GM19351 (cell line): Measurements from ENCODE around the gene TIFAB.

ENCODE experiments used
- ATAC-seq: cut with Tn5 transposase; IDR thresholded peaks from one replicate; pipeline ENCODE4 v1.9.1; 2021; ENCODE audit warnings: mild to moderate bottlenecking, moderate library complexity; ENCODE audit not compliant: unreplicated experiment

The TIFAB gene

DNA sequence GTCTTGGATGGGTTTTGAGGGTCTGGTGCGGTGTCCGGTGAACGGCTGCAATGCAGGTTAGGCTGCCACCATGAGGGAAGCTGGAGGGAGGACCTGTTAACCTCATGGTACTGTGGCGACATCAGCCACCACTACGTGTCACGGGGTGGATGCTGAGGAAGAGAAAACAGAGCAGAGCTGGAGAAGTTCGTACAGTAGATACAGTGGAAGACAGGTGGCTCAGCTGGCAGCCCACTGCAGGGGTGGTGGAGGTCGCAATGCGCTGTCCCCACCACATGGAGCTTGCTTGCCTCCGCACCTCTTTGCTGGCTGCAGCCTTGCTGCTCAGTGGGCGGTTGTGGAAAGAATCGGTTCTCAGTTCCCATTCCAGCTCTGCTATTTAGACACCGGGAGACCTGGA is 7.8 kb downstream of the TIFAB start:
- no peak for ATAC-seq

DNA sequence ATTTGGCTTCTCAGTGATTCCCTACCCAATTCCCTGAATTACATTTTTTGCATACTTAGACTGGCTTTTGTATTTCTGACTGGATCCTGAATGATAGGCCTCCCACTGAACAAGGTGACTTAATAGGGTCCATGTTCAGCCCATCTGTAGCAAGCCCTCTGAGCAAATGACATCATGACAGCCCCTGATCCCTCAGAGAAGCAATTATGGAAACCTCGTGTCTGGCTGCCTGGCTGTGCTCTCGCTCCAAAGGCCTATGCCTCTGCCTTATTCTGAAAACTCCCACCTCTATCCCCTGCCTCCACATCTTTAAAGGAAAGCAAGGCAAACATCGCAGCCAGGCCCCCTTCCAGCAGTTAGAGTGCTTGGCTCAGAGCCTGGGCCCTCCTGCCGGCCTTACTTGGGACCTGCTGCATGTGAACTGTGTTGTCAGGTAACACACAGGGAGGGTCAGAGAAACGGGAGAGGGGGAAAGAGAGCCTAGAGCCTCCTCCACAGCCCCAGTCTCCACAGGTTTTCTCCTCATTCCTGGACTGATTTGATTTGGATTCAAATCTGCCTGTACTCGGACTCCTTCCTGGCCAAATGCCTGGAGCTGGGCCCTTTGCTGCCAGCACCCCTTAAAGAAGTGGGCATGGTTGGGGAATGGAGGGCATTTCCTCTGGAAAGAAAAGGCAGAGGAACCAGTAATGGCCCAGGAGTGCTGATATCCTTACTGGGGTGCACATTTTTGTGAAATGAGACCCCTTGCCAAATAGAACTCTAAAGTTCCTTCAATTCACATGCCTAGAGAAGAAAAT is 8.8 kb downstream of the TIFAB start:
- ATAC-seq = no peak

DNA sequence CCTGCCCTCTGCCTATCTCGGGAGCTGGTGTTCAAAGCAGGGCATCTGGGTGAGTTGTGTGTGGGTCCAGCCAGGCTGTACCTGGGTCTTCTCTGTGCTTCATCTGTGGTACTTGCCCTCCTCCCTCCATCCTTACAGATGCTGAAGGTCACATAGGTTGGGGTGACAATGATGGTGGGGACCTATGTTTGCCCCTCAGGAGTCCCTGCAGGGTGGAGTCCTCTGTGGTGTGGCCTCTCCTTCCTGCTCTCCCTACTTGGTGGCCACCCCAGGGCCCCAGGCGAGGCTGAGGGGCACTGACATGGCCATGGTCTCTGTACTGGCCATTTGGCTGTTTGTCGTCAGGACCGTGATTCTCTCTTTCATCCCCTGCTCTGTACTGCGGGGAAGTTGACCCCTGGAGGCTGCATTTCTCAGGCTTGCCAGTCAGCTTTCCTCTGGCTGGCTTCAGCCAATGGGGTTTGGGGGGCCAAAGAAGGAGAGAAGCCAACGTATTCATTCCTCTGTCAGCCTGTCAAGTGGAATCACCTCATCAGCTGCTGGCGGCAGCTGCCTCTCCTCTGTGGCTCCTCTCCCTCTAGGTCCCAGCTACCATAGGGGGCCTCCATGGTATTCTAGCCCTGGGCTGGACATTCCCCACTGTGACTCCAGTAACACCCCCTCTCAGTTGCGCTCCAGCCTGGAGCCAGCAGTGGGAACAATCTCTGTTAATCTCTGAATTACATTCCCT is 9.6 kb downstream of the TIFAB start:
- no peak for ATAC-seq

DNA sequence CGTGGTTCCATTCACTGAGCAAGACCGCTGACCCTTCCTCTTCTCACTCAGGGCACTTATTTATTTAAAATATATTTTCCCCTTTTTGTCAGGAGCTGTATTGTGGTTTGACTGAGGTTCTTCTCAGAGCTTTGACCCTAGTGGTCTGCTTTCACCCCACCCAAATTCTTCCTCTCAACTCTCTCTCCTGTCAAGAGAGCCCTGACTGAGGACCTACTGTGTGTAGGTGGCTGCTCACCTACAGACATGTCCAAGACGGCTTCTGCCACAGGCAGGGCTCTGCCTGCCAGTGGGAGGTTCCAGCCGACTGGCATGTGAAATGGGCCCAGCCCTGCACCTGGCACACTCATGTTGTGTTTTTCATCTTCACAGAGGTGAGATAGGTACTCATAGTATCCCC is 10.2 kb downstream of the TIFAB start:
- no peak for ATAC-seq

DNA sequence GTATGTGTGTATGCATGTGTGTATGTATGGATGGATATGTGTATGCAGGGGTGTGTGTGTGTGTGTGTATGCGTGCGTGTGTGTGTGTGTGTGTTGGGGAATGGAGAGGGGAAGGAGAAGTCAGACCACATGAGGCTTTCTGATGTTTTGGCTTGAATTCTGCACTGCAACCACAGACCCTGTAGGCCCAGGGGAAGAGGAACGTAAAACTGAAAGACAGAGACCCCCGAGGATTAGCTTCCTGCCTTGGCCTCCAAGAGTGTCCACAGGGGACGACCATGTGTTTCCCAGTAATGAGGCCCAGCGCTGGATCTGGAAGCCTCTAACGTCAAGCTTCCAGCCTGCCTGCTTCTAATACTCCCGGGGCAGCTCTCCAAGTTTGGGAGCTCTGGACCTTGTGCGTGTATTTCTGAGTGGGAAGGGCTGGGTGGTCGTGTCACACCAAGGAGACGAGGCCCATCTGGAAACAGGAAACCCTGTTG is 10.8 kb downstream of the TIFAB start:
- ATAC-seq = no peak

DNA sequence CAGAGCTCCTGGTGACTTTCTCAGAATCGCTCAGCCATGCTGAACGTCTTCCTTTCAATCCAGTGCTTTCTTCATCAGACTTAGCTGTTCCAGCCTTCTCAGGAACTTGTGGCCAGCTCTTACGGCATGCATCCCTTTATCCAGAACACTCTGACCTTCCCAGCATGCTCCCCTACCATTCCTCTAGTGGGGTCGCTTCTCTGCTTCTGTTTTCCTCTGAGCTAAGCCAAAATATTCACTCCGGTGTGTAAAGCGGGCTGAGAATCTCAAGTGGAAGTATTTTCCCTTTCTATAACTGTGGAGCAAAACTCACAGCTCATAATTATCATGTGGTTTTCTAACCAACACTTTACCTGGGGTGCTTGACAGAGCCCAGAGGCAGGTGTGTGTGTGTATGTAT is 11.2 kb downstream of the TIFAB start:
- no peak for ATAC-seq

DNA sequence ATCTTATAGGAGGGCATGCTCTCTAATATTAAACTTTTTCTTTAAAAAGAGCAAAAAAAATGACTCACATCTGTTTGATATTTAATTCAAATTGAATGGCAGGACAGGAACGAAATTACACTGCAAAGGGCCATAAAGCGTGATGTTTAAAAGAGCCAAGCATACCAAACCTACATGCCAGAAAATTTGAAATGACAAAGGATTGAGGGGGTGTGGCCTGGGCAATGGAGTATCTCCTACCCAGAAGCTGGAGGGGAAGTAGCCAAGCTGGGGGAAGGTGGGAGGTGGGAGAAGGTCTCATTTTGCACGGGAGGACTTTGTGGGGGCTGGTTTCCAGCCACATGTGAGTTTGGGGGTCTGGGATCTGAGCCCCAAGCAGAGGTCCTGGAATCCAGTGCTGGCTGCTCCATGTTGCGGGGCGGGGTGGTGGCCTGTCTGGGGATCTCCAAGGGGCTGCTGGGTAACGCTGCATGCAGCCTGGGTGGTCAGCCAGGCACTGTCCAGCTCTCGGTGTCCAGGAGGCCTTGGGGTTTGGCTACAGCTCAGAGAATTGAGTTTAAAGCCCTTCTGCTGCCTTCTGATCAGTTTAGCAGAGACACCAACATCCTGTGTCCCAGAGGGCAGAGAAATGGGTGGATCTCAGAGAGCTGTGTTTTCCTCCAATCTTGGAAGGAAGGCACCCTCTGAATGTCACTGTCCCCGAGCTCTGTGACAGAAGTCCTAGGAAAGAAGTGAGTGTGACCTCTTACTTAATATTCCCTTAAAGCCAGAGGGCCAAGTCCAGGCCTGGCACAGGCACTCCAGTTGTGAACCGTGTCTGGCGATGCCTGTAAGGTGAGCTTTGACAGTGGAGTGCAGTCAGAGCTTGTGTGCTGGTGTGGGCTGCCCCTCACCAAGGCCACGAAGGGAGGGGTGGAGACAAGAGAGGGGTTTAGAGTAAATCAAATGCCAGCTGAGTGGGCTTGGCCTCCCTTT is 12.6 kb downstream of the TIFAB start:
- no peak for ATAC-seq

DNA sequence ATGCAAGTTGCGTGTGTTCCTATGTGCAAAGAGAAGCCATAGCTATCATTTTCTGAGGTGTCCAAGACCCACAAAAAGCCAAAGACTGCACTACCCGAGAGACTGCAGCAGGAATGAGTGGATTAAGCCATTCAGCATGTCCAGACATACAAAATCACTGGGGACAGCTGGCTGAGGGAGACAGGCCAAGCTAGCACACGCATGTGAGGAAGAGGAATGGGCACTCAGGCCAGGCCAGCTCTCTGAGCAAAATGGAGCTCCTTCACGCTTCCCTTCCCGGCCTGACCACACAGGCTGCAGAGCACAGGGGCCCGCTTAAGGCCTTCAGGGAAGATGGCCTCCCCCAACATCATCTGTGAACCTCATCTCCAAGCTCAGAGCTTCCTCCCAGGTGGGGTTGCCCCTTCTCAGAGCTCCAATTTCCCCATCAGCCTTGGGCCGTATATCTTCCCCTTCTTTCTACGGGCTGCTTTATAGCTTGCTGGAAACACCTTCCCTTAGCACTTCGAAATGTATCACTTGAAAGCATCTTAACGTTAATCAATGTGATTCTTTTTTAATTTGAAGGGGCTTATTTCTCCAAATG is 13.4 kb downstream of the TIFAB start:
- ATAC-seq = no peak

DNA sequence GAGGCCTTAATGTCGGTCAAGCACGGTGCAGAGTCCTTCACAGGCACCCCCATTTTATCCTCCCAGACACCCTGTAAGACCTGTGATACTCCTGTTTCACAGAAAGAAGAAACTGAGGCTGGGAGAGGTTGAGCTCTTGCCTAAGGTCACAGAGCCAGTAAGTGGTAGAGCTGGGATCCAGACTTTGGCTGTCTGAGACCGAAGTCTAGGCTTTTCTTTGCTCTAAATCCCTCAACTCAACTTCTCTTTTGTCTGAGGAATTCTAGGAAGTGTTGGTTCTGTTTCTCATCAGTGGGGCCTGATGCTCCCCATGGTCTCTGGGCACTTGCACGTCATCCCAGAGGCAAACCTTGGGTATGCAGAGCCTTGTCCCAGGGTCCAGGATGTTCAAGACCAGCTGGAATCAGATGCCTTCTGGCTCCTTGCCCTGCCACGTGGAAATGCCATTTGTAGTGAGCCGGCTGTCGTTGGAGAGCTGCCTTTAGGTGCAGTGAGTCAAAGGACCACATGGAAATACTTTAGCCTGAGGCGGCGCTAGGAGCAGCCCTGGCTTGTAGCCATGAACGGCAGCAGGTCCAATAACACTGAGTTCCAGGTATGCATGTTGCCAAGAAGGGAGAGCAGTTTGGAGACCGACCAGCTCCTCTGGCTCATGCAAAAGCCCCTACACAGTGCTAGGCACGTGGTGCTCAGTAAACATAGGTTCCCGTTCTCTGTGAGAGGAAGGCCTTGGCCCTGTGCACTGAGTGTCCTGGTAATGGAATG is 14.2 kb downstream of the TIFAB start:
- ATAC-seq = no peak

DNA sequence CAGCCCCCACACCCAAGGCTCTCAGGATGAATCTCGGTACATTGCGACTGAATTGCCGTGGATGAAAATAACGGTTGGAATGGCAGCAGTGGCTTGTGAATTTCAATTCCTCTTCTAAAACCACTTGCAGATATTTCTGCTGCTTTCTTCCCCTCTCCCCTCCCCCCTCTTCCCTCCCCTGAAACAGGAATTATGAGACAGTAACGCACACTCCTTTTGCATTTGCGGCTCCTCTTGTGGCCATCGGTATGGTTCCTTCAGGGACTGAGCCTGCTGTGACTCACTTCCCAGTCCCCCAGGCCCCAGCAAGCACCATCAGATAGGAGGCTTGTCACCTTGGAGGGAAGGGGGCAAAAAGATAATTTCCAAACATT is 14.7 kb downstream of the TIFAB start:
- ATAC-seq = peak; percentile 34

DNA sequence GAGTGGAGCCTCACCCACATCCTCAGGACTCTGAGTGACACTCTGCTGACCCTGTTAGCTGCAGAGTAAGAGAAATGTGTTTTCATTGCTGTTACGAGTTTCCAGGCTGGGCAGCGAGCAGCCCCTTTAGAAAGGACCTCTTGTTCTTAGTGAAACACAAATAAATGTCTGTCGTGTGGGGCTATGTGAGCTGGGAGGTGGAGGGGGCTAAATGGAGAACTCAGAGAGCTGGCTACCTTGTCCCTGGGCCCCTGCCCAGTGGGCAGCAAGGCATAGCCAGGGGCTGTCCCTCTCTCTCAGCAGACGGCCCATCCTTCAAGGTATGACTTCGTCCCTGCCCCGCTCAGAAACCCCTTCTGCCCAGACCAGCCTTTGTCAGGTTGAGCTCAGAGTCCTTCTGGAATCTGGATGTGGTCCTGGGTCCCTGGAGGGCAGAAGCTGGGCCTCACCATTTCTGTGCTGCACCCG is 15.2 kb downstream of the TIFAB start:
- peak; percentile 43 for ATAC-seq

DNA sequence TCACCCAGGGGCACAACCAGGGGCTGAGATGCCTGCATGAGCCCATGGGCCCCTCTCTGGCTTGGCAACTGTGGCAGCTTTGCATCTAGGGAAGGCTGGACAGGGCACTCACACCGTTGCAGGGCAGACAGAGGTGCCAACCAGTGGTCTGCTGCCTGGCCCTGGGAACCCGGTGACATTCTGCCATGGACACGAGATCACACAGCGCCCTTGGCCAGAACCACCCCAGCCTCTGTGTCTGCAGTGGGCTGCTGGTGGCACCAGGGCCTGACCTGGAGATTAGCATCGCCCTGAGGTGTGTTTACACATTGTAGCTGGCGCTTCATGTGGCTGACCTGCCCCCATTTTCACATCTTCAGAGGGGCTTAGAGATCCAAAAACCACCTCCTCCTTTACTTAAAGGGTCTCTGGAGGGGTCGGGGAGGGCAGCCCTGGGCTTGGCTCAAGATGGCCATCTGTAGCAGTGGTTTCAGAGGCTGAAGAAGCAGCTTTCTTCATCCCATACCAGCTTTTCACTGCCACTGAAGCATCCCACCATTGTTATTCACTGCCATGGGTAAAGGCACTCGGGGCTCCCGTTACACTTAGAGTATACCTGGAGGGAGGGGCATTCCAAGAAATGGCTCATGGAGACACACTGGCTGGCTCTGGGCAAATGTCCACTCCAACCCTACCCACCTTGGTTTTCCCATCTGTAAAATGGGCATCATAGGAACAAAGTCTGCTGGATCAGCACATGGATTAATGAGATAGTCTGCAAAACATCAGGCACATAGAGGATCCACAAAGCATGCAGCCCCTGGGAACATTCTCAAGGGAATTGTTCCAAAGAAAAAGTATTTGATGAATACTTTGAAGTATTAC is 16.5 kb downstream of the TIFAB start:
- ATAC-seq = no peak

DNA sequence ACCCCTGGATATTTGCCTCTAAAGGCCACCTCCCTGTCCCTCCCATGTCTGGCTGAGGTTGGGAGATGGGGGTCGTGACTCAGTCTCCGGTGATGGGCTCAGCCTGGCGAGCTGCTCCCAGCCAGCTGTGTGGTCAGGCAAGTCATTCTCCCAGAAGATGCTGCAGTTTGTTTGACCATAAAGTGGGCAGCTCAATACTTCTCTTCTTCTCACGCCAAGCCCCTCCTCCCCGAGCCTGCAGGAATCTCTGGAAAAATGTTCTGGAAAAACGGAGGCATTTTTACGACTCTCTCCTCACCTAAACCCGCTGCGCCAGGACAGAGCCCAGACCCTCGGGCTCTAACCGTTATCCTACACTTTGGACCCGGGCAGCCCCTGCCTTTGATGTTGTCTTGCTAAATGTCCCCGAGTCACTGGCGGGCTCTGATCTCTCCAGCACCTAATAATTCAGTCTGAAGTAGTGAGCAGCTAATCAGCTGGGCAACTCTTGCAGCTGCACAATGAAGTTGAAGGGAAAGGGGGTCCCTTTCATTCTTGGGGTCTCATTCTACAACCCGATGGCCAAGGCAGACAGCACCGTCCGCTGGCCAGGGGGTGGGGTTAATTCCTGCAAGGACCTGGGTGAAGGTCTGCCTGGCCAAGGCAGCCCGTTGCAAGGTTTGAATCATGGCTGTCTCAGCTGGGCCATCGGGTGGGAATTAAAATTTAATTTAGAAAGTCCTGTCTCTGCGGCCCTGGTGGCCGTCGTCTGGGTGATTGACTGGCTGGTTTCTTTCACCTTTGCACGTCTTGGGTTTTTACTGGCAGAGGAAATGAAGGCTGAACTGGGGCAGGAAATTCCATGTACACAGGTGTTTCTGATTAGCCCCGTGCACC is 17.3 kb downstream of the TIFAB start:
- ATAC-seq = no peak

DNA sequence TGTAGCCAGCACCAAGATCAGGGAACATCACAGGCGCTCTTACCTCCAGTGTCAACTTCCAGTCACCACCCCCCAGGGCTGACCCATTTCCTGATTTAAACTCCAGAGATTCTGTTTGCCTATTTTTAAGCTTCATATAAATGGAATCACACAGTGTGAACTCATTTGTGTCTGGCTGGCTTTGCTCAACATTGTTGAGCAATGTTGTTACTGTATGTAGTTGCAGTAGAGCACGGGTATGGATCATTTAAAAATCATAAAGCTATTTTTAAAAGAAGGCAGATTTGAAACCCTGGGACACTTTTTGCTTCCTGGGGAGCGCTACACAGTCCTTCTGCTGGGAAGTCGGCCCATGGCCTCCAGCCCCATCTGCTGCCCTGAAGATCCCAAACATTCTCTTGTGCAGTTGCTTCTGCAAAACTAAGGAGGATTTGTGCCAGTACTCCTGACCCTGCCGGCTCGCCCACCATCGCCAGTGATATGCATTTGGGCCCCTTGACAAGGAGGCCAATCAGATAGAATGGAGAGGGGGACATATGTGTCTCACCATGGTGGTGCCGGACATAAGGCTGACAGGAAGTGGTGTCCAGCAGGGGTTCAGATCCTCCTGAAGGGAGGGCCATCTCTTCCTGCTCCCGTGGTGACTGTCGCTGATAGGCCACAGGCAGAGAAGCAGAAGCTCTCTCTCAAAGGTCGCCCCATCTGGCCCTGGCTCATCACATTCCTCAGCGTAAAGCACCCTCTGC is 18.3 kb downstream of the TIFAB start:
- ATAC-seq = no peak

DNA sequence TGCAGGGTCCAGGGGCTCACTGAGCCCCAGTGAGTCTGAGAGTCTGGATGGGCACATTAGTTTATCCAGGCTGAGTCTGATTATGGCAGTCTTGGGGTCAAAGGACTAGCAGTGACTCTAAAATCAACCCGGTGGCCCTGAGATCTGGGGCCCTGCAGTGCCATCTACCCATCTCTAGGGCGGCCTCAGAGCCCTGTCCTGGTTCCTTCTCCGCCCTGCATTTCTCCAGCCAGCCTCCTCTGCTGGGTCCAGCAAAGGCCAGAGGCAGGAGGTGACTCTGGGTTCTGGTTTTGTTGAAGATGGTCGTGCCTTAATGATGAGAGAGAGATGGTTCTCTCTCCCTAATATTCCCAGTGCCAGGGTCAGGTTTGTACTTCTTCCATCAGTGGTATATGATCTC is 20.0 kb downstream of the TIFAB start:
- no peak for ATAC-seq

DNA sequence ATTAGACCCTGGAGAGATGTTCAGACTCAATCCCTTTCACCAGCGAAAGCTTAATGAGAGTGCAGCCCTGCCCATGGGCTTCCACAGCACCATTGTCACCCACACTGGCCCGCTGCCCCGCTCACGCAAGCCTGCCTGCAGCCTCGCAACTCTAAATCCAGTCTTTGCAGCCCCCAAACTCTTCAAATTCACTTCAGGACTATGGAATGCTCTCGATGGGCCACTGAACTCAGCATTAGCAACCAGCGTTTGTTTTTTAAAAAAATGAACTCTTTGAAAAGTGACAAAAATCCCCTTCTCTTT is 22.1 kb downstream of the TIFAB start:
- no peak for ATAC-seq

DNA sequence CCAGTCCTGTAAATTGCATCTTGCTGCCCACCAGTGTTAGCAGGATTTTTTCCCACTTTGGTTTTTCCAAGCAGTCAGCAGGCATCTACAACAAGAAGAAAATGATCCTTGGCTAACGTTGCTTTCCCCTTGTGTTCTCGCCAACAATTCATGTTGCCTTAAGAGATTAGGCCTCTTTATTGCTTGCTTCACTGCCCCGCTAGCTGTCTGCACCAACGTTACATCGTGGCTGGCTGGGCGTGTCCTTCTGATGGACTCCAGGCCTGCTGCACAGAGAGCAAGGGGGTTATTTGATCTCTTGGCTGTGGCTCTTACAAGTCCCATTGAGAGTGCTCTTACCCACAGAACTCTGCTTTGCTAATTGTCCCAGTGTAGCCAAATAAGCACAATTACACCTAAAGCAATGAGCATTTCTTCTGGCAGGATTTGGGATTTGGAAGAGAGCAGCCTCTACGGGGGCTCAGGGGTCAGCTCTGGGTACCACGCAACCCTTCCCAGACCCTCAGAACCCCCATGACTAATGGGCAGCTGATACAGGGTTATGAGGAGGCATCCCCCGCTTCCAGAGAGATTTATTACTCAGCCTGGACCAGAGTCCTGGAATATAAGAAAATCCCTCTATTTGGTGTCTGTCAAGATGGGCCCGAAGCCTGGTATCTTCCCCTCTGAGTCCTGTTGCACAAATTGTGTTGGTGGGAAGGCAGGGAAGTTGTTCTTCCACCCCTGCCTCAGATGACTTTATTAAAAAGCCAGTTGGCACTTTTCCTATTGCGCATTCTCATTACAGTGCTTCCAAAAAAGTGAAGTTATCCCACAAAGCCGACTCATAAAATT is 22.6 kb downstream of the TIFAB start:
- ATAC-seq = no peak
